ENCODE data around the gene OR5W2. TPM values are rescaled to one million over a fixed set of nuclear protein-coding genes. Genes with fewer than 3 reads are reported as not detected.
"Not testable (repeated sequence)": the region's sequence is repeated elsewhere in the genome, so short reads cannot be mapped to it uniquely, and the experiment has no call there.

OR5W2 gene
- total RNA-seq, result not detected

DNA sequence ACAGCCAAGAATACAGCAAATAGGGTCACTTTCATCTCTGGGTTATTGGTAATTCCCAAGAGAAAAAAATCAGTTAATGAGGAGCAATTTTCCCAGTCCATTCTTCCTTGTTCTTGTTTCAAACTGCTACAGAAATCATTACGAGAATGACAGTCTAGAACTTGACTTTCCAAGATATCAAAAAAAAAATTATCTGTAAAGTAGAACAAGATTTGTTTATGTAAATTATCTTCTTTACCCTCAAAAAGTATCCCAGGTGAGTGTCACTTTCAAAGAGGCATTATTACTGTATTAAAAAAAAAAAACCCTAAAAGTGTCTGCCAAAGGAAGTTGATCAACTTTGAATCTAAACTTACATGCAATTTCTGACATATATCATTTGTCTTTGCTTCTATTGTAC, at the start of gene OR5W2:
Gene OR5W2 (minus strand): TSS at position 101 of the 400 bp plus-strand sequence. CDS start 0 bp downstream, at position 101.
- DNase-seq (ENCODE audit: low spot score), result no peak
- ATAC-seq, result no peak

DNA sequence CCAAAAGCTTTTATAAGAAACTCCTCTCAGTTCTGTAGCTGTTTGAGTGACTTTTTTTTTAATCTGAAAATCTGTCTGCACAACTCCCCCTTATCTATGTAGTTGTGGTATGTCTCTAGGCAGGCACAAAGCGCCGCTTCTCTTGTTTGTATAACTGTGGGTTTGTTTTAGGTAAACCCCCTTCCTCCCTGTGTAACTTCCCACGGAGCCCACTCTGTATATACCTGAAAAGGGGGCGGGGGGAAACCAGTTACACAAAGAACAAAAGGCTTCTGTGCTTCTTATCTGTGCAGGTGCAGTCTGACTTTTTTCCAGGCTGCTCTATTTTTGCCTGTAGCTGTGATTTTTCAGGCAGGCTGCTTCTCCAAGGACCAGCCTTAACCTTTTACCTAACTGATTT, 42.1 kb upstream of the OR5W2 start:
- ATAC-seq (no peak), DNase-seq (ENCODE audit: low spot score) (no peak)

GRCh38 chr11:55949330-55949729, 34.9 kb upstream of the OR5W2 start:
- DNase-seq (ENCODE audit: low spot score) (no peak), ATAC-seq (no peak)

DNA sequence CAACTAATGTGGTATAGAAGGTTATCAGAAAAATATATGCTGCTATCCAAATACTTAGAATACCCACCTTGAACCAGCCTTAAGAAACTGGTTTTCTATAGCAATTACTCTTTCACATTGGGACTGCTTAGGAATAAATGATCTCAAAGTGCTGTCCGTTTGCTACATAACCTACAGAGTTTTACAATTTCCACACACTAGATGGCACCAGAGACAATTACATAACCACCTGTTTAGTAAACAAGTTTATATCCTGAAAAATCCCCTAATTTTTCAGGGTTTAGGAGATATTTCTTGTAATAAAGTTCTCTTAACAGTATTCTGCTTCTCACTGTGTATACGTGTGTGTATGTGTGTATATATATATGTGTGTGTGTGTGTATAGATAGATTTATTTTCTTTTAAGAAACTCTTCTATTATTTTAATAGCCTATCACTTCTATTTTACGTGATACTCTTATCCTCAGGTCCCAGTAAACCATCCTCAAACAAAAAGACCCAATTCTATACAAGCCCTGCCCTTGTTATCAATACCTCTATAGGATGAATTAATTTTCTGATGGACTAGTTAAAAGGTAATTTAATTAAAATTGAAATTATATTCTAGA, 28.5 kb upstream of the OR5W2 start:
- DNase-seq (ENCODE audit: low spot score) (no peak), ATAC-seq (peak; percentile 77)

- ATAC-seq (no peak), DNase-seq (ENCODE audit: low spot score) (no peak)
These were observed 21.9 kb upstream of the OR5W2 start, which contains the start of gene OR5I1 for GRCh38 chr11:55936300-55936699. Gene OR5I1, minus strand, starts transcription at chr11:55936400. Its CDS starts 0 bp downstream, at chr11:55936400.

- DNase-seq (ENCODE audit: low spot score), result no peak
- no peak for ATAC-seq
These were observed 6.2 kb upstream of the OR5W2 start for GRCh38 chr11:55920537-55920936.

- DNase-seq (ENCODE audit: low spot score), result no peak
- ATAC-seq, result no peak
These were observed 12.1 kb downstream of the OR5W2 start for GRCh38 chr11:55902308-55902707.

GRCh38 chr11:55895216-55895615, 19.2 kb downstream of the OR5W2 start:
- DNase-seq (ENCODE audit: low spot score) (no peak), ATAC-seq (no peak)

- ATAC-seq, result not testable (repeated sequence)
These were observed 28.9 kb downstream of the OR5W2 start for GRCh38 chr11:55885481-55885880.

GRCh38 chr11:55884995-55885394, 29.4 kb downstream of the OR5W2 start:
- not testable (repeated sequence) for DNase-seq (ENCODE audit: low spot score); ATAC-seq

More at GRCh38 chr11:55885481-55885880, 28.9 kb downstream of the OR5W2 start:
- not testable (repeated sequence) for DNase-seq (ENCODE audit: low spot score)

- not testable (repeated sequence) for DNase-seq (ENCODE audit: low spot score); ATAC-seq
These were observed 31.4 kb downstream of the OR5W2 start, which contains the start of gene TRIM51 for GRCh38 chr11:55882997-55883396. Gene TRIM51, plus strand, starts transcription at chr11:55883297. Its CDS starts 2,132 bp downstream, at chr11:55885429.

GRCh38 chr11:55873146-55873545, 41.2 kb downstream of the OR5W2 start:
- DNase-seq (ENCODE audit: low spot score); ATAC-seq: not testable (repeated sequence)

DNA sequence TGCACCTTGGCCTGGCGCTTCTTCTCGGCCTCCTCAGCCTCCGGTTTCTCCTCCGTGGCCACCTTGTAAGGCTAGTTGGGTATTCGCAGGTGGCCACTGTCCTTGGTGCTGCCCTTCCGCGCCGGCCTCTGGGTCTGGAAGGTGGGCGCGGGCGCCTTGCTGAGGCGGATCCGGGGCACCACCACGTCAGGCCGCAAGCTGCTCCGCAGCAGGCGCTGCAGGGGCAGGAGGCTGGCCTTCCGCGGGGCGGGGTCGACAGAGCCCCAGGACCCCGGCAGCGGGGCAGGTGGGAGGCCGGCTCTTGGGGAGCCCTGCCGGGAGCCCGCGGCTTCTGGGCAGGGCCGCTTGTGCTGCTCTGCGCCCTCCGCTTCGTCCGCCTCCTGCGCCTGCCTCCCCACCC, 41.7 kb downstream of the OR5W2 start:
- not testable (repeated sequence) for ATAC-seq; DNase-seq (ENCODE audit: low spot score)

DNA sequence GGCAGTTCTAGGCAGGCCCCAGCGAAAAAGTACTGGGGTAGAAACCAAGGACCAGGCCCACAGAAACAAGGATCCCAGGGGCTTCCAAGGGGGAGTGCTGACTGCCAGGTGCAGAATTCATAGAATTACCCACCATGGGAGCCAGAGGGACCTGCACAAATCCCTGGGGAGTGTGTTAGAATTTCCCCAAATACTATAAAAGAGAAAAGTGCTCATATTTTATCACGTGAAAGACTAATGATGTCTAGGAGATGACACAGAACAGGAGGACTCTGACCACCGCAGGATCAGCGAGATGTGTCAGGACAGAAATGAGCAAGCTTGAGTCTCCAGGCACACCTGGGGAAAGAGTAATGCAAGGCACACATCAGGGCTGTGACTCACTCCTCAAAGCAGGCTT, 47.0 kb downstream of the OR5W2 start:
- ATAC-seq, result not testable (repeated sequence)

More for the DNA sequence above, 47.0 kb downstream of the OR5W2 start:
- DNase-seq (ENCODE audit: low spot score), result not testable (repeated sequence)

Other genes starting within 250 kb of the OR5W2 start
- not detected for gene OR5D13, start 141.1 kb downstream of the OR5W2 start, total RNA-seq
- not detected for gene OR5D14, start 119.0 kb downstream of the OR5W2 start, total RNA-seq
- not detected for gene OR5L1, start 103.2 kb downstream of the OR5W2 start, total RNA-seq
- not detected for gene OR5D18, start 95.0 kb downstream of the OR5W2 start, total RNA-seq
- gene OR5L2, start 87.4 kb downstream of the OR5W2 start, total RNA-seq, result not detected
- gene OR5D16, start 75.8 kb downstream of the OR5W2 start, total RNA-seq, result not detected
- not detected for gene TRIM51, start 31.3 kb downstream of the OR5W2 start, total RNA-seq
- gene OR5I1, start 21.8 kb upstream of the OR5W2 start, total RNA-seq, result not detected
- not detected for gene OR10AG1, start 55.4 kb upstream of the OR5W2 start, total RNA-seq
- gene OR5F1, start 80.0 kb upstream of the OR5W2 start, total RNA-seq, result not detected
- gene OR5AS1, start 113.1 kb upstream of the OR5W2 start, total RNA-seq, result not detected
- not detected for gene OR8I2, start 178.7 kb upstream of the OR5W2 start, total RNA-seq
- not detected for gene OR8H2, start 189.1 kb upstream of the OR5W2 start, total RNA-seq
- gene OR8H3, start 207.8 kb upstream of the OR5W2 start, total RNA-seq, result not detected
- gene OR8J3, start 225.6 kb upstream of the OR5W2 start, total RNA-seq, result not detected
- gene OR8K5, start 245.7 kb upstream of the OR5W2 start, total RNA-seq, result not detected

All from left lobe of liver (tissue), 2 donors.